C4-2B (cell line): ENCODE results near the gene RARRES2.

ENCODE experiments used
- CTCF ChIP-seq: fragments of 450-650 bp; conservative IDR thresholded peaks from 2 replicates; pipeline ENCODE4 v1.5.1; 2017; ENCODE audit warnings: mild to moderate bottlenecking
- ZFX ChIP-seq: fragments of 450-650 bp; IDR thresholded peaks from 2 replicates; pipeline ENCODE4 v1.6.1; 2017

- TF ChIP-seq CTCF (no peak), ZFX (no peak)
Measured at GRCh38 chr7:150358433-150358832, 17.0 kb upstream of the RARRES2 start.
